ENCODE data around the gene GCH1. TPM values are rescaled to one million over a fixed set of nuclear protein-coding genes. Genes with fewer than 3 reads are reported as not detected.

The GCH1 gene
- total and polyA plus RNA-seq, 4 donors = 3.4 to 4.6 (median 4.1) TPM

DNA sequence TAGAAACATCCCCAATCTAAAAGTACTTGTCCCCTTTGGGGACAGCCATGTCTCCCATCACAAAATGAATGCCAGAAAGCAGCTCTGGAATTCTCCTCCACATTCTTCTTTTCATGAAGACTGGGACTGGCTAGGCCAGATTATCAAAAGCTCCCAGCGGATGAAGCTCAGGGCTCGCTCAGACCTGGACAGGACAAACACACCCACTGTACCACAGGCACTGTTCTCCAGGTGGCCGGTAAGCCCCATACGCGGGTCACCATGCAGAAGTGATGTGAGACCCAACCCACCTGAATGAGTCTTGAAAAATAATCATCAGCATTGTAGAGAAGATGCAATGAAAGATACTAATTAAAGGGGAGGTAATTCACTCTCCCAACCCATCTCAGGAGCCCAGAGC, 85.1 kb downstream of the GCH1 start:
- no peak overlapping the region for H3K27ac ChIP-seq (ENCODE audit: low read depth, low read length)

GRCh38 chr14:54816450-54816849, 86.2 kb downstream of the GCH1 start:
- no peak overlapping the region for H3K4me3 ChIP-seq (ENCODE audit: low read depth, low read length)
- WGBS (ENCODE audit: insufficient coverage) = no CpG with 5 or more reads among the region's 1 CpG
- H3K36me3 ChIP-seq (ENCODE audit: control insufficient read depth, insufficient read depth, low read length) = no peaks in the 10 kb centered on the region
- no peaks in the 10 kb centered on the region for H3K9me3 ChIP-seq (ENCODE audit: control insufficient read depth, insufficient read depth, low read length)
- no peak overlapping the region for H3K27ac ChIP-seq (ENCODE audit: low read depth, low read length)
- no peak for DNase-seq (ENCODE audit: low read depth in 4 of 6, low spot score in 6 of 6)
- peaks cover 13% of the 10 kb centered on the region for H3K4me1 ChIP-seq (ENCODE audit: control insufficient read depth, insufficient read depth, low read length)
- no peaks in the 10 kb centered on the region for H3K27me3 ChIP-seq (ENCODE audit: control insufficient read depth, insufficient read depth, low read length)

More for the DNA sequence above, 85.1 kb downstream of the GCH1 start:
- no peak for DNase-seq (ENCODE audit: low read depth in 4 of 6, low spot score in 6 of 6)
- Histone ChIP-seq H3K4me1 (ENCODE audit: control insufficient read depth, insufficient read depth, low read length) (peaks cover 13% of the 10 kb centered on the region), H3K4me3 (ENCODE audit: low read depth, low read length) (no peak overlapping the region), H3K9me3 (ENCODE audit: control insufficient read depth, insufficient read depth, low read length) (no peaks in the 10 kb centered on the region), H3K36me3 (ENCODE audit: control insufficient read depth, insufficient read depth, low read length) (no peaks in the 10 kb centered on the region), H3K27me3 (ENCODE audit: control insufficient read depth, insufficient read depth, low read length) (no peaks in the 10 kb centered on the region)
- WGBS (ENCODE audit: insufficient coverage) = 94% methylated on average over 2 of the region's 5 CpGs

- 70% methylated on average over 2 of the region's 6 CpGs for whole genome bisulfite sequencing (ENCODE audit: insufficient coverage)
- Histone ChIP-seq H3K4me1 (ENCODE audit: control insufficient read depth, insufficient read depth, low read length) (peaks cover 13% of the 10 kb centered on the region), H3K4me3 (ENCODE audit: low read depth, low read length) (no peak overlapping the region), H3K36me3 (ENCODE audit: control insufficient read depth, insufficient read depth, low read length) (no peaks in the 10 kb centered on the region), H3K9me3 (ENCODE audit: control insufficient read depth, insufficient read depth, low read length) (no peaks in the 10 kb centered on the region), H3K27ac (ENCODE audit: low read depth, low read length) (no peak overlapping the region), H3K27me3 (ENCODE audit: control insufficient read depth, insufficient read depth, low read length) (no peaks in the 10 kb centered on the region)
- DNase-seq (ENCODE audit: low read depth in 4 of 6, low spot score in 6 of 6) = no peak
Observed at GRCh38 chr14:54815515-54815914, 87.1 kb downstream of the GCH1 start.

GRCh38 chr14:54815016-54815415, 87.6 kb downstream of the GCH1 start:
- Histone ChIP-seq H3K27me3 (ENCODE audit: control insufficient read depth, insufficient read depth, low read length) (no peaks in the 10 kb centered on the region), H3K4me1 (ENCODE audit: control insufficient read depth, insufficient read depth, low read length) (peaks cover 13% of the 10 kb centered on the region), H3K27ac (ENCODE audit: low read depth, low read length) (no peak overlapping the region), H3K4me3 (ENCODE audit: low read depth, low read length) (no peak overlapping the region), H3K9me3 (ENCODE audit: control insufficient read depth, insufficient read depth, low read length) (no peaks in the 10 kb centered on the region), H3K36me3 (ENCODE audit: control insufficient read depth, insufficient read depth, low read length) (no peaks in the 10 kb centered on the region)
- no peak for DNase-seq (ENCODE audit: low read depth in 4 of 6, low spot score in 6 of 6)
- WGBS (ENCODE audit: insufficient coverage) = 74% methylated on average over 12 of the region's 12 CpGs

GRCh38 chr14:54814076-54814475, 88.5 kb downstream of the GCH1 start:
- 82% methylated on average over 3 of the region's 5 CpGs for WGBS (ENCODE audit: insufficient coverage)
- no peaks in the 10 kb centered on the region for H3K27me3 ChIP-seq (ENCODE audit: control insufficient read depth, insufficient read depth, low read length)
- no peaks in the 10 kb centered on the region for H3K9me3 ChIP-seq (ENCODE audit: control insufficient read depth, insufficient read depth, low read length)
- DNase-seq (ENCODE audit: low read depth in 4 of 6, low spot score in 6 of 6) = no peak
- H3K36me3 ChIP-seq (ENCODE audit: control insufficient read depth, insufficient read depth, low read length) = no peaks in the 10 kb centered on the region
- no peak overlapping the region for H3K4me3 ChIP-seq (ENCODE audit: low read depth, low read length)
- no peak overlapping the region for H3K27ac ChIP-seq (ENCODE audit: low read depth, low read length)
- peaks cover 9% of the 10 kb centered on the region for H3K4me1 ChIP-seq (ENCODE audit: control insufficient read depth, insufficient read depth, low read length)

DNA sequence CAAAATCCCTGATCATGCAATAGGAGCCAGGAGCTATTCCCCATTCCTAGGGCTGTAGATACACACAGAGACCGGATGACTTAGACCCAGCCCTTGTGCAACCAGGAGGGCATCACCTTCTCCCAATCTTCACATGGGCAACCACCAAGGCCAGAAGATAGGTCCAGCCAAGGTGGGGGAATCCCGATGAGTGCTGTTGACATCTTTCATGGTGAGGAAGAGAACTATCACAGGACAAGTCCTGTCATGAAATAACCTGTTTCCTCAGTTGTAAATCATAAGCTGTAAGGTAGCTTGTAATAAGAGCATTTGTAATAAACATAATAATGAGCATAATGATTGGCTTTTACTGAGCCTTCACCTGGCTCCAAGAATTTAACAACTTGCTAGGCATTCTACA, 89.5 kb downstream of the GCH1 start:
- H3K36me3 ChIP-seq (ENCODE audit: control insufficient read depth, insufficient read depth, low read length) = no peaks in the 10 kb centered on the region
- peaks cover 5% of the 10 kb centered on the region for H3K4me1 ChIP-seq (ENCODE audit: control insufficient read depth, insufficient read depth, low read length)
- no peaks in the 10 kb centered on the region for H3K27me3 ChIP-seq (ENCODE audit: control insufficient read depth, insufficient read depth, low read length)
- no peak for DNase-seq (ENCODE audit: low read depth in 4 of 6, low spot score in 6 of 6)
- H3K4me3 ChIP-seq (ENCODE audit: low read depth, low read length) = no peak overlapping the region
- 100% methylated on average over 1 of the region's 2 CpGs for WGBS (ENCODE audit: insufficient coverage)
- H3K27ac ChIP-seq (ENCODE audit: low read depth, low read length) = no peak overlapping the region
- no peaks in the 10 kb centered on the region for H3K9me3 ChIP-seq (ENCODE audit: control insufficient read depth, insufficient read depth, low read length)

DNA sequence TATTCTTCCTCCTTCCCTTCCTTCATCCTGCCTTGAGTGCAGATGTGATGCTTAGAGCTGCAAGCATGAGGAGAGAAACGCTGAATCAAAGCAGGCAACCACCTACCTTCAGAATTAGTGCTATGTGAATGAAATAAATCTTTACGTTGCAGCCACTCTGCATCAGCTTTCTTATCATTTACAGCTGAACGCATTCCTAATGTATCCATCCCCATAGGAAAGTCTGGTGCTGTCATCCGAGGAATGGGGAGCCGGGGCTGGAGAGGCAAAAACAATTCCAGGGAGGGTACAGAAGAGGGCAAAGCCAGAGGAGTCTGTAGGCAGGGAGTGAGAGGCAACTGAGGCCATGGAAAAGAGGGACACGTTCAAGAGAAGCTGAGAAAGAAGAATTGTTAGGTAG, 90.0 kb downstream of the GCH1 start:
- Histone ChIP-seq H3K4me3 (ENCODE audit: low read depth, low read length) (no peak overlapping the region), H3K36me3 (ENCODE audit: control insufficient read depth, insufficient read depth, low read length) (no peaks in the 10 kb centered on the region), H3K4me1 (ENCODE audit: control insufficient read depth, insufficient read depth, low read length) (peaks cover 4% of the 10 kb centered on the region), H3K9me3 (ENCODE audit: control insufficient read depth, insufficient read depth, low read length) (no peaks in the 10 kb centered on the region), H3K27me3 (ENCODE audit: control insufficient read depth, insufficient read depth, low read length) (no peaks in the 10 kb centered on the region), H3K27ac (ENCODE audit: low read depth, low read length) (no peak overlapping the region)
- no peak for DNase-seq (ENCODE audit: low read depth in 4 of 6, low spot score in 6 of 6)
- WGBS (ENCODE audit: insufficient coverage) = 66% methylated on average over 3 of the region's 6 CpGs

- no peak for DNase-seq (ENCODE audit: low read depth in 4 of 6, low spot score in 6 of 6)
- no peak overlapping the region for H3K27ac ChIP-seq (ENCODE audit: low read depth, low read length)
- H3K4me1 ChIP-seq (ENCODE audit: control insufficient read depth, insufficient read depth, low read length) = peaks cover 14% of the 10 kb centered on the region
- WGBS (ENCODE audit: insufficient coverage) = 97% methylated on average over 5 of the region's 8 CpGs
- no peaks in the 10 kb centered on the region for H3K36me3 ChIP-seq (ENCODE audit: control insufficient read depth, insufficient read depth, low read length)
- no peaks in the 10 kb centered on the region for H3K9me3 ChIP-seq (ENCODE audit: control insufficient read depth, insufficient read depth, low read length)
- peaks cover 2% of the 10 kb centered on the region for H3K27me3 ChIP-seq (ENCODE audit: control insufficient read depth, insufficient read depth, low read length)
- H3K4me3 ChIP-seq (ENCODE audit: low read depth, low read length) = no peak overlapping the region
Observed at GRCh38 chr14:54809767-54810166, 92.9 kb downstream of the GCH1 start.

GRCh38 chr14:54808326-54809161, 94.1 kb downstream of the GCH1 start:
- Histone ChIP-seq H3K27ac (ENCODE audit: low read depth, low read length) (no peak overlapping the region), H3K4me3 (ENCODE audit: low read depth, low read length) (no peak overlapping the region), H3K9me3 (ENCODE audit: control insufficient read depth, insufficient read depth, low read length) (no peaks in the 10 kb centered on the region), H3K36me3 (ENCODE audit: control insufficient read depth, insufficient read depth, low read length) (no peaks in the 10 kb centered on the region), H3K4me1 (ENCODE audit: control insufficient read depth, insufficient read depth, low read length) (peaks cover 14% of the 10 kb centered on the region), H3K27me3 (ENCODE audit: control insufficient read depth, insufficient read depth, low read length) (peaks cover 2% of the 10 kb centered on the region)
- DNase-seq (ENCODE audit: low read depth in 4 of 6, low spot score in 6 of 6) = no peak
- WGBS (ENCODE audit: insufficient coverage) = 64% methylated on average over 3 of the region's 8 CpGs

DNA sequence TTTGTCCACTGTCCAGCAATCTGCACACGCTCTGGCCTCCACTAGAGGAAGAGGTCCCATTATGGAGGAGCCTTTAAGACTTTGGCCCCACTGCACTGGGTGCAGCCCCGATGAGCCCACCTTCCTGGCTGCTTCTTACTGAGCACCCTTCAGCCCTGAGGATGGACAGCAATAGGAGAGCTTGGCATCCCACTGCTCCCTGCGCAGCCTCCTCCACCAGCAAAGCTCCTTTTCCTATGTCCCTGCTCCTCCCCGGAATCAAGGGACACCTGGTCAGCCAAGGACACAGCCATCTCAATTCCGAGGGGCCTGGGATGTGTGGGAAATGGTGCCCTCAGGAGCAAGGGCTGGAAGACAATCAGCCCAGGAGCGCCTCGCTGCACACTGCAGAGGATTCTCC, 94.7 kb downstream of the GCH1 start:
- H3K9me3 ChIP-seq (ENCODE audit: control insufficient read depth, insufficient read depth, low read length) = no peaks in the 10 kb centered on the region
- H3K27ac ChIP-seq (ENCODE audit: low read depth, low read length) = no peak overlapping the region
- H3K36me3 ChIP-seq (ENCODE audit: control insufficient read depth, insufficient read depth, low read length) = no peaks in the 10 kb centered on the region
- peaks cover 4% of the 10 kb centered on the region for H3K27me3 ChIP-seq (ENCODE audit: control insufficient read depth, insufficient read depth, low read length)
- no peak for DNase-seq (ENCODE audit: low read depth in 4 of 6, low spot score in 6 of 6)
- 92% methylated on average over 5 of the region's 7 CpGs for WGBS (ENCODE audit: insufficient coverage)
- H3K4me3 ChIP-seq (ENCODE audit: low read depth, low read length) = no peak overlapping the region
- H3K4me1 ChIP-seq (ENCODE audit: control insufficient read depth, insufficient read depth, low read length) = peaks cover 14% of the 10 kb centered on the region
